SK-N-MC (cell line): ENCODE data around the gene SRSF12.
"Not testable (repeated sequence)": the region's sequence is repeated elsewhere in the genome, so short reads cannot be mapped to it uniquely, and the experiment has no call there.

ENCODE experiments used
- EZH2 ChIP-seq: fragments of 200-600 bp; sonication (generic); IDR thresholded peaks from one replicate; pipeline ENCODE4 v1.6.1; 2017; ENCODE audit warnings: antibody characterized with exemption
- FOXP2 ChIP-seq: optimal IDR thresholded peaks from 2 replicates; pipeline ENCODE3; 2011; ENCODE audit warnings: mild to moderate bottlenecking, moderate library complexity; ENCODE audit not compliant: insufficient read depth; ENCODE audit errors: extremely low read length, control extremely low read depth
- POLR2AphosphoS5 ChIP-seq: IDR thresholded peaks from 2 replicates; pipeline ENCODE4 v1.6.1; 2012; ENCODE audit warnings: mild to moderate bottlenecking, low read depth, low read length, borderline replicate concordance

DNA sequence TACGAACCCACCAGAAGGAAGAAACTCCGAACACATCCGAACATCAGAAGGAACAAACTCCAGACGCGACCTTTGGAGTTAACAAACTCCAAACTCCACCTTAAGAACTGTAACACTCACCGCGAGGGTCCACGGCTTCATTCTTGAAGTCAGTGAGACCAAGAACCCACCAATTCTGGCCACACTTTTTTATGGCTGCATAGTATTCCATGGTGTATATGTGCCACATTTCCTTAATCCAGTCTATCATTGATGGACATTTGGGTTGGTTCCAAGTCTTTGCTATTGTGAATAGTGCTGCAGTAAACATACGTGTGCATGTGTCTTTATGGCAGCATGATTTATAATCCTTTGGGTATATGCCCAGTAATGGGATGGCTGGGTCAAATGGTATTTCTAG lies 51.8 kb downstream of the SRSF12 start:
- TF ChIP-seq POLR2AphosphoS5, EZH2, FOXP2: not testable (repeated sequence)
